HG03432 (cell line): Measurements from ENCODE around the gene CCDC8.
"Not testable (repeated sequence)": the region's sequence is repeated elsewhere in the genome, so short reads cannot be mapped to it uniquely, and the experiment has no call there.

Experiments used
- ATAC-seq: cut with Tn5 transposase; IDR thresholded peaks from one replicate; pipeline ENCODE4 v1.9.1; 2021; ENCODE audit warnings: mild to moderate bottlenecking, moderate library complexity; ENCODE audit not compliant: unreplicated experiment

The CCDC8 gene

GRCh38 chr19:46428239-46429135 is 15.1 kb upstream of the CCDC8 start, which contains the start of gene PNMA8C:
Gene PNMA8C (minus strand): TSS chr19:46428936. CDS start chr19:46428359, 577 bp downstream.
- no peak for ATAC-seq

- no peak for ATAC-seq
Measured at GRCh38 chr19:46427518-46428045, 14.2 kb upstream of the CCDC8 start.

- ATAC-seq = no peak
Measured at GRCh38 chr19:46426506-46427162, 13.3 kb upstream of the CCDC8 start.

GRCh38 chr19:46426035-46426505 is 12.7 kb upstream of the CCDC8 start:
- ATAC-seq = no peak

- no peak for ATAC-seq
Measured at GRCh38 chr19:46423188-46423587, 9.8 kb upstream of the CCDC8 start.

- no peak for ATAC-seq
Measured at GRCh38 chr19:46422344-46422743, 9.0 kb upstream of the CCDC8 start.

- no peak for ATAC-seq
Measured at GRCh38 chr19:46420056-46420455, 6.7 kb upstream of the CCDC8 start.

- ATAC-seq = not testable (repeated sequence)
Measured at GRCh38 chr19:46415804-46416709, 2.7 kb upstream of the CCDC8 start.

- not testable (repeated sequence) for ATAC-seq
Measured at GRCh38 chr19:46414899-46415298, 1.5 kb upstream of the CCDC8 start.

- ATAC-seq = no peak
Measured at GRCh38 chr19:46412650-46413261, 608 bp downstream of the CCDC8 start.

GRCh38 chr19:46411925-46412649 is 1.3 kb downstream of the CCDC8 start:
- ATAC-seq = no peak

GRCh38 chr19:46411088-46411924 is 2.1 kb downstream of the CCDC8 start:
- ATAC-seq = no peak

GRCh38 chr19:46410205-46411087 is 2.9 kb downstream of the CCDC8 start:
- no peak for ATAC-seq

GRCh38 chr19:46409191-46409590 is 4.2 kb downstream of the CCDC8 start:
- ATAC-seq = no peak

GRCh38 chr19:46408664-46409039 is 4.7 kb downstream of the CCDC8 start:
- ATAC-seq = no peak

GRCh38 chr19:46407856-46408663 is 5.3 kb downstream of the CCDC8 start:
- no peak for ATAC-seq

GRCh38 chr19:46406976-46407375 is 6.4 kb downstream of the CCDC8 start:
- no peak for ATAC-seq
